AG10803 (cell line): ENCODE measurements around the gene MT1E.

Experiments
- DNase-seq: peaks from one replicate; pipeline ENCODE4 v3.0.0; 2010; ENCODE audit warnings: low read depth
- H3K4me3 ChIP-seq: 2 replicates; pipeline ENCODE4 v1.5.1; 2011; ENCODE audit warnings: mild to moderate bottlenecking, low read length, control low read depth
- CTCF ChIP-seq: conservative IDR thresholded peaks from 2 replicates; pipeline ENCODE4 v1.5.1; 2011; ENCODE audit warnings: mild to moderate bottlenecking, low read length, control low read depth, inconsistent platforms

Gene MT1E

DNA sequence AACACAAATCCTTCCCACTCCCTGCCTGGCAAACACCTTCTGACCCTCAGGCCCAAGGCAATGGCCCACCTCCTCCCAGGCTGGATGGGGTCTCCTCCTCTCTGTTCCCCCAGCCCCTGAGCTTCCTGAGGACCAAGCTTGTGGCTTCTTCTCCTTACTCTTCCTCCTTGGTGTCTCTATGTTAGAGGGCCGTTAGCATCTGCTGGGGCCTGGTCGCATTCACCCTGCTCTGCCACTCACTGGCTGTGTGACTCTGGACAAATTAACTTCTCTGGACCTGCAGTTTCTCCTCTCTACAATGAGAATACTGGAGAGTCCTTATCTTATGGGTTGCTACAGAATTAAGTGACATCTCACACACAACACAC is 17.9 kb upstream of the MT1E start:
- peak overlapping the region; percentile 55 for H3K4me3 ChIP-seq
- TF ChIP-seq CTCF, result no peak

GRCh38 chr16:56608043-56608875 is 17.3 kb upstream of the MT1E start, which contains the start of gene MT2A:
Gene MT2A (plus strand): TSS chr16:56608584. CDS start chr16:56608656, 72 bp downstream.
- DNase-seq, result peak; percentile 97
- no peak for TF ChIP-seq CTCF
- H3K4me3 ChIP-seq, result peak within 1 kb of the TSS; percentile 89

More for the DNA sequence above, 17.9 kb upstream of the MT1E start:
- DNase-seq, result no peak

DNA sequence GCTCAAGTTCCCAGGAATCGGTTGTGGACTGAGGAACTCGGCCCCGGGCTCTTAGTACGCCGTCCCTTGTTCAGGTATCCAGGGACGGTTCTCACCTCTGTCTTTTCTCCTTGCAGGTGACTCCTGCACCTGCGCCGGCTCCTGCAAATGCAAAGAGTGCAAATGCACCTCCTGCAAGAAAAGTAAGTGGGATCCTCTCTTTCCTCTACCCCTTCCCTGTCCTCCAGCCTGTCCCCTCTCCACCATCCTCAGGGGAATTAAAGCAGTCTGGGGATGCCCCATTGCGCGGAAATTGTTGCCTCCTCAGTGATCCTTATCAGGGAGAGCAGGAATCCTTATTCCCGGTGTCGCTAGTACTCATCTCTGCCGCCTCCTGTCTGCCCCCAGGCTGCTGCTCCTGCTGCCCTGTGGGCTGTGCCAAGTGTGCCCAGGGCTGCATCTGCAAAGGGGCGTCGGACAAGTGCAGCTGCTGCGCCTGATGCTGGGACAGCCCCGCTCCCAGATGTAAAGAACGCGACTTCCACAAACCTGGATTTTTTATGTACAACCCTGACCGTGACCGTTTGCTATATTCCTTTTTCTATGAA is 16.6 kb upstream of the MT1E start:
- no peak for TF ChIP-seq CTCF
- DNase-seq, result no peak
- peak overlapping the region; percentile 89 for H3K4me3 ChIP-seq

- TF ChIP-seq CTCF, result peak; percentile 40
- peak; percentile 86 for DNase-seq
- peak overlapping the region; percentile 89 for H3K4me3 ChIP-seq
These were observed 16.1 kb upstream of the MT1E start for GRCh38 chr16:56609463-56609921.

- peak; percentile 6; the same call in 1 of the 2 replicates for TF ChIP-seq CTCF
- H3K4me3 ChIP-seq, result peak overlapping the region; percentile 89
- peak; percentile 89 for DNase-seq
These were observed 15.5 kb upstream of the MT1E start for GRCh38 chr16:56610017-56610608.

- peak; percentile 54 for DNase-seq
- TF ChIP-seq CTCF, result no peak
- H3K4me3 ChIP-seq, result peak overlapping the region; percentile 89; the same call in 1 of the 2 replicates
These were observed 14.9 kb upstream of the MT1E start for GRCh38 chr16:56610609-56611111.
